H1 (cell line): Measurements from ENCODE around the gene PDC. TPM values are rescaled to one million over a fixed set of nuclear protein-coding genes. Genes with fewer than 3 reads are reported as not detected.
A peak's percentile ranks its signal among the peaks of the same experiment; 100 is the strongest.

Experiments used
- CTCF ChIA-PET: fragments of 300-600 bp; sonication (Branson Sonifier 250); formaldehyde crosslinking; loops from one replicate; lab custom pipeline; 2021; ENCODE audit not compliant: partially characterized antibody; lab: Charles Lee
- POLR2A ChIA-PET: fragments of 300-600 bp; sonication (Branson Sonifier 250); formaldehyde crosslinking; loops from one replicate; lab custom pipeline; 2021; ENCODE audit warnings: inconsistent platforms; ENCODE audit not compliant: partially characterized antibody; lab: Charles Lee
- DNase-seq, 2 experiments: peaks; one replicate each; pipeline versions ENCODE4 v3.0.0 to v3.0.0-alpha.2; 2010 to 2022; ENCODE audit warnings: low spot score in 2 of 2, low read depth in 1 of 2, mixed read lengths in 1 of 2
- FAIRE-seq: peaks from 2 replicates; lab custom pipeline; 2011; peaks lifted over from hg19 to GRCh38; lab: Jason Lieb, UNC
- H2AFZ ChIP-seq: 2 replicates; pipeline ENCODE4 v1.8.1; 2012; ENCODE audit warnings: low read length, inconsistent platforms
- H2AK5ac ChIP-seq: 2 replicates; pipeline ENCODE4 v1.6.1; 2013; ENCODE audit warnings: low read depth, low read length
- H2BK120ac ChIP-seq: replicated peaks from 2 replicates; pipeline ENCODE3; 2013; ENCODE audit warnings: low read depth, low read length, inconsistent platforms
- H2BK12ac ChIP-seq: 2 replicates; pipeline ENCODE4 v1.6.1; 2013; ENCODE audit warnings: low read depth, low read length
- H2BK15ac ChIP-seq: 2 replicates; pipeline ENCODE4 v1.6.1; 2013; ENCODE audit warnings: low read length
- H2BK20ac ChIP-seq: 2 replicates; pipeline ENCODE4 v1.6.1; 2013; ENCODE audit warnings: low read length
- H2BK5ac ChIP-seq: 2 replicates; pipeline ENCODE4 v1.6.1; 2013; ENCODE audit warnings: low read depth, low read length
- H3K14ac ChIP-seq: 2 replicates; pipeline ENCODE4 v1.6.1; 2013; ENCODE audit warnings: inconsistent platforms; ENCODE audit not compliant: insufficient read length
- H3K18ac ChIP-seq: 2 replicates; pipeline ENCODE4 v1.6.1; 2013; ENCODE audit warnings: low read length; ENCODE audit errors: extremely low read depth
- H3K23ac ChIP-seq: 2 replicates; pipeline ENCODE4 v1.6.1; 2013; ENCODE audit warnings: inconsistent platforms; ENCODE audit not compliant: insufficient read length
- H3K23me2 ChIP-seq: 2 replicates; pipeline ENCODE4 v1.6.1; 2013; ENCODE audit warnings: low read depth, low read length
- H3K27ac ChIP-seq: 2 replicates; pipeline ENCODE4 v1.6.1; 2011; ENCODE audit warnings: low read depth, low read length, inconsistent platforms
- H3K27me3 ChIP-seq, 4 experiments: replicated peaks in 1 of 4; 1 replicate in 1 of 4; 2 replicates in 3 of 4; pipeline versions ENCODE4 v1.6.1 to v1.8.1; 2011 to 2013; ENCODE audit warnings: low read length in 3 of 4, mild to moderate bottlenecking in 3 of 4, inconsistent platforms in 2 of 4, mixed read lengths in 2 of 4, moderate library complexity in 1 of 4; ENCODE audit not compliant: control insufficient read depth in 3 of 4, insufficient read depth in 3 of 4; ENCODE audit errors: extremely low read depth in 1 of 4
- H3K36me3 ChIP-seq, 4 experiments: 2 replicates each; pipeline versions ENCODE4 v1.6.1 to v1.8.1; 2011 to 2013; ENCODE audit warnings: mild to moderate bottlenecking in 4 of 4, low read length in 3 of 4, moderate library complexity in 2 of 4, control low read depth in 1 of 4, inconsistent platforms in 1 of 4; ENCODE audit not compliant: insufficient read depth in 4 of 4, control insufficient read depth in 2 of 4
- H3K4ac ChIP-seq: replicated peaks from 2 replicates; pipeline ENCODE3; 2013; ENCODE audit warnings: low read length, low read depth, mixed read lengths, inconsistent platforms; ENCODE audit not compliant: insufficient read length
- H3K4me1 ChIP-seq, 4 experiments: replicated peaks in 1 of 4; 1 replicate in 1 of 4; 2 replicates in 3 of 4; pipeline versions ENCODE4 v1.6.1 to v1.8.1; 2011 to 2013; ENCODE audit warnings: low read length in 3 of 4, inconsistent platforms in 2 of 4, mixed read lengths in 1 of 4; ENCODE audit not compliant: insufficient read depth in 4 of 4, control insufficient read depth in 3 of 4
- H3K4me2 ChIP-seq, 2 experiments: 2 replicates each; pipeline versions ENCODE4 v1.6.1 to v1.8.1; 2011 to 2013; ENCODE audit warnings: low read depth in 2 of 2, low read length in 2 of 2, control low read depth in 1 of 2, inconsistent platforms in 1 of 2, mild to moderate bottlenecking in 1 of 2; ENCODE audit not compliant: insufficient read depth in 1 of 2
- H3K4me3 ChIP-seq, 4 experiments: fragments of 200-600, 300-600 bp in 1 of 4; sonication (generic), shearing (Covaris generic), sonication (Bioruptor Twin) in 1 of 4; 2 replicates each; pipeline versions ENCODE4 v1.5.1 to v1.8.1; 2011 to 2016; ENCODE audit warnings: low read length in 4 of 4, low read depth in 3 of 4, control low read depth in 2 of 4, inconsistent platforms in 2 of 4, mild to moderate bottlenecking in 2 of 4, mixed read lengths in 1 of 4, moderate library complexity in 1 of 4; ENCODE audit not compliant: insufficient read depth in 2 of 4; ENCODE audit errors: extremely low read depth in 1 of 4
- H3K56ac ChIP-seq: replicated peaks from 2 replicates; pipeline ENCODE3; 2013; ENCODE audit warnings: low read depth, mild to moderate bottlenecking, mixed read lengths, low read length, inconsistent platforms; ENCODE audit not compliant: insufficient read length
- H3K79me1 ChIP-seq: 2 replicates; pipeline ENCODE4 v1.6.1; 2013; ENCODE audit warnings: low read depth, low read length, control low read depth
- H3K79me2 ChIP-seq, 2 experiments: 2 replicates each; pipeline versions ENCODE4 v1.6.1 to v1.8.1; 2012 to 2013; ENCODE audit warnings: low read length in 2 of 2, mild to moderate bottlenecking in 2 of 2, inconsistent platforms in 1 of 2; ENCODE audit not compliant: insufficient read depth in 2 of 2, control insufficient read depth in 1 of 2
- H3K9ac ChIP-seq, 4 experiments: replicated peaks in 1 of 4; 1 replicate in 1 of 4; 2 replicates in 3 of 4; pipeline versions ENCODE4 v1.6.1 to v1.8.1; 2011 to 2013; ENCODE audit warnings: low read depth in 3 of 4, low read length in 3 of 4, control low read depth in 2 of 4, mild to moderate bottlenecking in 2 of 4, moderate library complexity in 2 of 4, inconsistent platforms in 1 of 4; ENCODE audit errors: extremely low read depth in 1 of 4
- H3K9me3 ChIP-seq, 2 experiments: 2 replicates each; pipeline versions ENCODE4 v1.6.1 to v1.8.1; 2012 to 2013; ENCODE audit warnings: mild to moderate bottlenecking in 2 of 2, moderate library complexity in 2 of 2, control low read depth in 1 of 2, inconsistent platforms in 1 of 2, low read depth in 1 of 2, low read length in 1 of 2, mixed read lengths in 1 of 2; ENCODE audit not compliant: insufficient read depth in 2 of 2
- H4K20me1 ChIP-seq, 2 experiments: replicated peaks in 1 of 2; 2 replicates each; pipeline versions ENCODE3 to v1.8.1; 2011 to 2013; ENCODE audit warnings: inconsistent platforms in 2 of 2, low read length in 2 of 2, mild to moderate bottlenecking in 1 of 2; ENCODE audit not compliant: insufficient read depth in 2 of 2, control insufficient read depth in 1 of 2
- H4K5ac ChIP-seq: 2 replicates; pipeline ENCODE4 v1.6.1; 2013; ENCODE audit warnings: low read length, low read depth, mixed read lengths, inconsistent platforms; ENCODE audit not compliant: insufficient read length
- H4K8ac ChIP-seq: 2 replicates; pipeline ENCODE4 v1.8.0; 2013; ENCODE audit warnings: mild to moderate bottlenecking, moderate library complexity, low read length, inconsistent platforms; ENCODE audit not compliant: insufficient read depth; ENCODE audit errors: extremely low read depth
- H4K91ac ChIP-seq: replicated peaks from 2 replicates; pipeline ENCODE3; 2013; ENCODE audit warnings: low read length, mixed read lengths, inconsistent platforms; ENCODE audit not compliant: insufficient read length
- CBX5 ChIP-seq: fragments of 300-800, 300-1000 bp; sonication (generic); IDR thresholded peaks from 2 replicates; pipeline ENCODE4 v1.7.1; 2016; ENCODE audit warnings: antibody characterized with exemption, low read length, low read depth
- EP300 ChIP-seq, 2 experiments: IDR thresholded peaks; 1 replicate in 1 of 2; 2 replicates in 1 of 2; pipeline ENCODE4 v1.6.1; 2011 to 2012; ENCODE audit warnings: low read depth in 2 of 2, low read length in 2 of 2, mild to moderate bottlenecking in 2 of 2, borderline replicate concordance in 1 of 2, inconsistent platforms in 1 of 2, moderate library complexity in 1 of 2
- KDM1A ChIP-seq: fragments of 200-600, 300-600 bp; sonication (generic); IDR thresholded peaks from 2 replicates; pipeline ENCODE4 v1.7.1; 2016; ENCODE audit warnings: mild to moderate bottlenecking, low read length, borderline replicate concordance
- SP2 ChIP-seq: IDR thresholded peaks from 2 replicates; pipeline ENCODE4 v1.6.1; 2012; ENCODE audit warnings: mild to moderate bottlenecking, low read length, inconsistent platforms
- TEAD4 ChIP-seq: IDR thresholded peaks from 2 replicates; pipeline ENCODE4 v1.6.1; 2012; ENCODE audit warnings: low read depth, low read length, inconsistent platforms, mixed read lengths
- WGBS, 2 experiments: shearing (Covaris generic) in 1 of 2; methylation state at CpG; one replicate each; pipeline versions ENCODE4 v1.1.6 to v1.1.7; 2013 to 2015; ENCODE audit warnings: low lambda C conversion rate in 2 of 2, mixed read lengths in 2 of 2, inconsistent platforms in 1 of 2, low coverage in 1 of 2, missing lambda C conversion rate in 1 of 2; ENCODE audit not compliant: insufficient replicate concordance in 2 of 2, insufficient coverage in 1 of 2, insufficient read length in 1 of 2; ENCODE audit errors: extremely low coverage in 1 of 2, missing lambda C conversion rate in 1 of 2; 5-methylcytosine and 5-hydroxymethylcytosine counted together
- polyA plus RNA-seq, 7 experiments: library from polyadenylated mRNA; depleted of rRNA in 3 of 7; stranded (reverse) in 5 of 7; unstranded in 2 of 7; fragments of >200 nt in 5 of 7; fragments of 200-250 nt in 2 of 7; gene quantifications; 1 replicate in 5 of 7; 2 replicates in 1 of 7; 4 replicates in 1 of 7; pipeline versions ENCODE4 v1.2.1 to v1.2.3, GENCODE V29; 2011 to 2013; ENCODE audit warnings: missing spikeins in 2 of 7, mixed read lengths in 2 of 7
- total RNA-seq: library from RNA; stranded (reverse); fragmentation: NEBNext Ultra II Directional; extraction: Animal tissue kit (Norgen Biotek cat#: 25700); gene quantifications from 2 replicates; pipeline ENCODE4 v1.2.1, GENCODE V29; 2021
- TF ChIP-seq, protein P1 (sequence below): IDR thresholded peaks from 2 replicates; pipeline ENCODE4 v1.6.1; 2011; ENCODE audit warnings: low read length, improper control_type of control experiment
- TF ChIP-seq, protein P2 (sequence below): IDR thresholded peaks from 2 replicates; pipeline ENCODE4 v1.6.1; 2012; ENCODE audit warnings: inconsistent platforms
- TF ChIP-seq, protein P3 (sequence below), 3 experiments: IDR thresholded peaks; 1 replicate in 2 of 3; 2 replicates in 1 of 3; pipeline versions ENCODE4 v1.5.1 to v1.6.1; 2011; ENCODE audit warnings: low read length in 3 of 3, mild to moderate bottlenecking in 3 of 3, inconsistent platforms in 2 of 3, low read depth in 1 of 3, moderate library complexity in 1 of 3; ENCODE audit not compliant: insufficient read depth in 1 of 3; ENCODE audit errors: control extremely low read depth in 1 of 3

PDC gene
- total and polyA plus RNA-seq, 2 of the 8 experiments (the other 6 are each of a cell fraction or from before 2014, with no cell fraction given): not detected

DNA sequence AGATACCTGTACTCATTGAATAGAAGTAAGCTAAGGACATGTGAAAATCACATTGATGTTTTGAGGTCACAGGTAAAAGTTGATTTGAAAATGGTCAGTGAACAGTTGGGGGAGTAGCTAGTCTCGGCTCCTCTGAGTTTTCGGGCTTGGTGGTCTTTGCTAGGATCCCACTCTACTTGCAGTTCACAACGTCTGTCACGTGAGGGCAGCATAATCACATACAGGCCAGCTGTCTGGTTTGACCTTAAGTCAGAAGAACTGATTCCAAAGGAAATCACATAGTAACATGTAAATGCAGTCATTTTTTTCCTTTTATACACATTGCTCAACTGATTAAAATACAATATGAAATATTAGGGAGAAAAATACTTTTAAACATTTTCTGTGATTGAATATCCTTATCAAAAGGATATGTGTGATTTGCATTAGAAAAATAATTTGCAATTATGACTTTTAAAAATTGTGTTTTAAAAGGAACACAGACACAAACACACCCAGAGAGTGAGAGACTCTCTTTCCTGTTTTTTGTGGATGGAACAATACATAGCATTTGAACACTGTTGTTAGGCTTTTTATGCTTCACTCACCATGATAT, 21.8 kb upstream of the PDC start:
- no peak overlapping the region for H2BK12ac ChIP-seq
- H3K23ac ChIP-seq: no peak overlapping the region
- no peak overlapping the region for H3K18ac ChIP-seq
- no peak overlapping the region for H2BK15ac ChIP-seq
- no peak overlapping the region for H4K8ac ChIP-seq
- FAIRE-seq: peak; percentile 99
- no peak overlapping the region for H3K4me3 ChIP-seq
- no peak overlapping the region for H2AK5ac ChIP-seq
- no peak overlapping the region for H2AFZ ChIP-seq
- H3K9ac ChIP-seq: no peak overlapping the region
- H3K9me3 ChIP-seq: no peaks in the 10 kb centered on the region
- no peaks in the 10 kb centered on the region for H3K79me1 ChIP-seq
- H2BK120ac ChIP-seq: no peak overlapping the region
- ChIA-PET POLR2A (no interaction called here), CTCF (interaction anchor here (0.6 to 3.0 kb wide), 25 partner anchors 10 to 510 kb away, joined by 3 to 15 read pairs (median 3); no protein-coding TSS in a partner anchor)
- no peaks in the 10 kb centered on the region for H4K20me1 ChIP-seq
- H4K5ac ChIP-seq: no peak overlapping the region
- no peaks in the 10 kb centered on the region for H3K36me3 ChIP-seq
- no peak overlapping the region for H2BK5ac ChIP-seq
- WGBS, 2 experiments: 30% methylated on average over 4 of the region's 4 CpGs; no CpG with 5 or more reads in 1 of the 2 experiments
- no peaks in the 10 kb centered on the region for H3K27me3 ChIP-seq
- peak in 1 of 2 experiments; percentile 85 for DNase-seq
- H3K79me2 ChIP-seq: no peaks in the 10 kb centered on the region
- no peak overlapping the region for H2BK20ac ChIP-seq
- no peak overlapping the region for H3K14ac ChIP-seq
- H3K27ac ChIP-seq: no peak overlapping the region
- no peak overlapping the region for H3K4ac ChIP-seq
- no peak overlapping the region for H4K91ac ChIP-seq
- H3K4me2 ChIP-seq: no peak overlapping the region
- H3K56ac ChIP-seq: no peak overlapping the region
- H3K4me1 ChIP-seq: no peaks in the 10 kb centered on the region
- no peaks in the 10 kb centered on the region for H3K23me2 ChIP-seq
- TF ChIP-seq, protein P1, sequence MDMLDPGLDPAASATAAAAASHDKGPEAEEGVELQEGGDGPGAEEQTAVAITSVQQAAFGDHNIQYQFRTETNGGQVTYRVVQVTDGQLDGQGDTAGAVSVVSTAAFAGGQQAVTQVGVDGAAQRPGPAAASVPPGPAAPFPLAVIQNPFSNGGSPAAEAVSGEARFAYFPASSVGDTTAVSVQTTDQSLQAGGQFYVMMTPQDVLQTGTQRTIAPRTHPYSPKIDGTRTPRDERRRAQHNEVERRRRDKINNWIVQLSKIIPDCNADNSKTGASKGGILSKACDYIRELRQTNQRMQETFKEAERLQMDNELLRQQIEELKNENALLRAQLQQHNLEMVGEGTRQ: 0 out of 2 replicates have a peak, but pooled peaks have one; percentile 42
- TF ChIP-seq CBX5 (no peak), SP2 (no peak), TEAD4 (0 out of 2 replicates have a peak, but pooled peaks have one; percentile 19), EP300 (IDR thresholded peaks at IDR 0.05; ENCODE audit: borderline replicate concordance in 1 of 2, low read depth in 2 of 2, low read length in 2 of 2) (no peak), KDM1A (no peak)
- TF ChIP-seq, protein P2, sequence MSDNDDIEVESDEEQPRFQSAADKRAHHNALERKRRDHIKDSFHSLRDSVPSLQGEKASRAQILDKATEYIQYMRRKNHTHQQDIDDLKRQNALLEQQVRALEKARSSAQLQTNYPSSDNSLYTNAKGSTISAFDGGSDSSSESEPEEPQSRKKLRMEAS: no peak
- TF ChIP-seq, protein P3, sequence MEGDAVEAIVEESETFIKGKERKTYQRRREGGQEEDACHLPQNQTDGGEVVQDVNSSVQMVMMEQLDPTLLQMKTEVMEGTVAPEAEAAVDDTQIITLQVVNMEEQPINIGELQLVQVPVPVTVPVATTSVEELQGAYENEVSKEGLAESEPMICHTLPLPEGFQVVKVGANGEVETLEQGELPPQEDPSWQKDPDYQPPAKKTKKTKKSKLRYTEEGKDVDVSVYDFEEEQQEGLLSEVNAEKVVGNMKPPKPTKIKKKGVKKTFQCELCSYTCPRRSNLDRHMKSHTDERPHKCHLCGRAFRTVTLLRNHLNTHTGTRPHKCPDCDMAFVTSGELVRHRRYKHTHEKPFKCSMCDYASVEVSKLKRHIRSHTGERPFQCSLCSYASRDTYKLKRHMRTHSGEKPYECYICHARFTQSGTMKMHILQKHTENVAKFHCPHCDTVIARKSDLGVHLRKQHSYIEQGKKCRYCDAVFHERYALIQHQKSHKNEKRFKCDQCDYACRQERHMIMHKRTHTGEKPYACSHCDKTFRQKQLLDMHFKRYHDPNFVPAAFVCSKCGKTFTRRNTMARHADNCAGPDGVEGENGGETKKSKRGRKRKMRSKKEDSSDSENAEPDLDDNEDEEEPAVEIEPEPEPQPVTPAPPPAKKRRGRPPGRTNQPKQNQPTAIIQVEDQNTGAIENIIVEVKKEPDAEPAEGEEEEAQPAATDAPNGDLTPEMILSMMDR (IDR thresholded peaks at IDR 0.05; ENCODE audit: control extremely low read depth in 1 of 3, insufficient read depth in 1 of 3, low read depth in 1 of 3, low read length in 3 of 3): peak; percentile 74 to 89 (median 81)
